ENCODE measurements around the gene KCTD7.
"Not testable (repeated sequence)": the region's sequence is repeated elsewhere in the genome, so short reads cannot be mapped to it uniquely, and the experiment has no call there.

KCTD7 gene

GRCh38 chr7:66617295-66617694 is 11.4 kb upstream of the KCTD7 start:
- DNase-seq (ENCODE audit: low spot score), result no peak

GRCh38 chr7:66619341-66619948 is 9.2 kb upstream of the KCTD7 start:
- DNase-seq (ENCODE audit: low spot score), result not testable (repeated sequence)

- DNase-seq (ENCODE audit: low spot score), result no peak
These were observed 2.2 kb upstream of the KCTD7 start for GRCh38 chr7:66626331-66626934.

GRCh38 chr7:66627151-66627681 is 1.5 kb upstream of the KCTD7 start:
- no peak for DNase-seq (ENCODE audit: low spot score)

GRCh38 chr7:66627881-66628360 is 760 bp upstream of the KCTD7 start:
- no peak for DNase-seq (ENCODE audit: low spot score)

GRCh38 chr7:66629222-66630062 is 761 bp downstream of the KCTD7 start:
- no peak for DNase-seq (ENCODE audit: low spot score)

GRCh38 chr7:66630531-66630930 is 1.9 kb downstream of the KCTD7 start:
- no peak for DNase-seq (ENCODE audit: low spot score)

GRCh38 chr7:66631471-66631870 is 2.8 kb downstream of the KCTD7 start:
- peak; percentile 6 for DNase-seq (ENCODE audit: low spot score)

- DNase-seq (ENCODE audit: low spot score), result no peak
These were observed 6.1 kb downstream of the KCTD7 start for GRCh38 chr7:66634816-66635215.

GRCh38 chr7:66635322-66635981 is 6.8 kb downstream of the KCTD7 start:
- not testable (repeated sequence) for DNase-seq (ENCODE audit: low spot score)

- DNase-seq (ENCODE audit: low spot score), result peak; percentile 20
These were observed 7.4 kb downstream of the KCTD7 start for GRCh38 chr7:66635982-66636546.

- DNase-seq (ENCODE audit: low spot score), result no peak
These were observed 9.8 kb downstream of the KCTD7 start for GRCh38 chr7:66638309-66639099.

- DNase-seq (ENCODE audit: low spot score), result no peak
These were observed 11.1 kb downstream of the KCTD7 start for GRCh38 chr7:66639773-66640172.

- no peak for DNase-seq (ENCODE audit: low spot score)
These were observed 12.3 kb downstream of the KCTD7 start for GRCh38 chr7:66640802-66641525.

- no peak for DNase-seq (ENCODE audit: low spot score)
These were observed 12.8 kb downstream of the KCTD7 start for GRCh38 chr7:66641526-66641871.

GRCh38 chr7:66642186-66642585 is 13.5 kb downstream of the KCTD7 start:
- DNase-seq (ENCODE audit: low spot score), result no peak

- no peak for DNase-seq (ENCODE audit: low spot score)
These were observed 14.3 kb downstream of the KCTD7 start for GRCh38 chr7:66642932-66643331.

GRCh38 chr7:66643395-66643794 is 14.7 kb downstream of the KCTD7 start:
- DNase-seq (ENCODE audit: low spot score), result no peak

GRCh38 chr7:66651026-66651425 is 22.3 kb downstream of the KCTD7 start:
- not testable (repeated sequence) for DNase-seq (ENCODE audit: low spot score)

GRCh38 chr7:66653719-66654274 is 25.1 kb downstream of the KCTD7 start:
- not testable (repeated sequence) for DNase-seq (ENCODE audit: low spot score)

Measured in CD4-positive, alpha-beta T cell treated with Interleukin-2 at 100 ng/mL for 4 hours (primary cell).